ENCODE results near the gene ATP11A.

DNA sequence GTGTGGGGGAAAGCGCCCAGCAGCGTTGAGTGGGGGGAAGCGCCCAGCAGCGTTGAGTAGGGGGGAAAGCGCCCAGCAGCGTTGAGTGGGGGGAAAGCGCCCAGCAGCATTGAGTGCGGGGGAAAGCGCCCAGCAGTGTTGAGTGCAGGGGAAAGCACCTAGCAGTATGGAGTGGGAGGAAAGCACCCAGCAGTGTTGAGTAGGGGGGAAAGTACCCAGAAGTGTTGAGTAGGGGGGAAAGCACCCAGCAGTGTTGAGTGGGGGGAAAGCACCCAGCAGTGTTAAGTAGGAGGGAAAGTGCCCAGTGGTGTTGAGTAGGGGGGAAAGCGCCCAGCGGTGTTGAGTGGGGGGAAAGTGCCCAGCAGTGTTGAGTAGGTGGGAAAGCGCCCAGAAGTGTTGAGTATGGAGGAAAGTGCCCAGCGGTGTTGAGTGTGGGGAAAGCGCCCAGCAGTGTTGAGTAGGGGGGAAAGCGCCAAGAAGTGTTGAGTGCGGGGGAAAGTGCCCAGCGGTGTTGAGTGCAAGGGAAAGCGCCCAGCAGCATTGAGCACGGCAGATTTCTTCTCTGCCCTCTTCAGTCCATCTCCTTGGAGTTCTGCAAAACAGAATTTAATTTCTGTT, 138.4 kb downstream of the ATP11A start:
- TF ChIP-seq, protein P1, sequence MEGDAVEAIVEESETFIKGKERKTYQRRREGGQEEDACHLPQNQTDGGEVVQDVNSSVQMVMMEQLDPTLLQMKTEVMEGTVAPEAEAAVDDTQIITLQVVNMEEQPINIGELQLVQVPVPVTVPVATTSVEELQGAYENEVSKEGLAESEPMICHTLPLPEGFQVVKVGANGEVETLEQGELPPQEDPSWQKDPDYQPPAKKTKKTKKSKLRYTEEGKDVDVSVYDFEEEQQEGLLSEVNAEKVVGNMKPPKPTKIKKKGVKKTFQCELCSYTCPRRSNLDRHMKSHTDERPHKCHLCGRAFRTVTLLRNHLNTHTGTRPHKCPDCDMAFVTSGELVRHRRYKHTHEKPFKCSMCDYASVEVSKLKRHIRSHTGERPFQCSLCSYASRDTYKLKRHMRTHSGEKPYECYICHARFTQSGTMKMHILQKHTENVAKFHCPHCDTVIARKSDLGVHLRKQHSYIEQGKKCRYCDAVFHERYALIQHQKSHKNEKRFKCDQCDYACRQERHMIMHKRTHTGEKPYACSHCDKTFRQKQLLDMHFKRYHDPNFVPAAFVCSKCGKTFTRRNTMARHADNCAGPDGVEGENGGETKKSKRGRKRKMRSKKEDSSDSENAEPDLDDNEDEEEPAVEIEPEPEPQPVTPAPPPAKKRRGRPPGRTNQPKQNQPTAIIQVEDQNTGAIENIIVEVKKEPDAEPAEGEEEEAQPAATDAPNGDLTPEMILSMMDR (IDR thresholded peaks at IDR 0.05), result no peak
- no peak for TF ChIP-seq POLR2A (IDR thresholded peaks at IDR 0.05)
